HepG2 (cell line): ENCODE measurements around the gene PRKAR1A. TPM values are rescaled to one million over a fixed set of nuclear protein-coding genes. Genes with fewer than 3 reads are reported as not detected.

Source experiments
- ARID2 ChIP-seq: sonication (generic); formaldehyde crosslinking; IDR thresholded peaks from 2 replicates; pipeline ENCODE4 v1.8.1; 2022; ENCODE audit warnings: mild to moderate bottlenecking, missing genetic modification reagents, borderline replicate concordance
- ATM ChIP-seq: fragments of 450-650 bp; IDR thresholded peaks from 2 replicates; pipeline ENCODE4 v1.7.1; 2017; ENCODE audit warnings: mild to moderate bottlenecking, borderline replicate concordance
- EEA1 ChIP-seq: sonication (generic); formaldehyde crosslinking; IDR thresholded peaks from 2 replicates; pipeline ENCODE4 v1.5.1; 2020; ENCODE audit warnings: mild to moderate bottlenecking, missing genetic modification reagents, borderline replicate concordance
- KAT8 ChIP-seq: IDR thresholded peaks from 2 replicates; pipeline ENCODE4 v1.6.1; 2016; ENCODE audit warnings: missing genetic modification reagents, missing compliant biosample characterization
- LRRFIP1 ChIP-seq: sonication (generic); formaldehyde crosslinking; conservative IDR thresholded peaks from 2 replicates; pipeline ENCODE4 v1.4.0; 2020; ENCODE audit warnings: missing genetic modification reagents
- MXD3 ChIP-seq: IDR thresholded peaks from 2 replicates; pipeline ENCODE4 v1.6.1; 2016; ENCODE audit warnings: mild to moderate bottlenecking, missing biosample characterization, missing genetic modification reagents
- NR0B2 ChIP-seq: sonication (generic); formaldehyde crosslinking; IDR thresholded peaks from 2 replicates; pipeline ENCODE4 v1.4.0; 2020; ENCODE audit warnings: mild to moderate bottlenecking, missing genetic modification reagents
- NR2F2 ChIP-seq: IDR thresholded peaks from 2 replicates; pipeline ENCODE4 v1.6.1; 2012; ENCODE audit warnings: low read depth, inconsistent platforms, borderline replicate concordance
- RORA ChIP-seq: sonication (generic); formaldehyde crosslinking; IDR thresholded peaks from 2 replicates; pipeline ENCODE4 v1.5.0; 2020; ENCODE audit warnings: mild to moderate bottlenecking, missing genetic modification reagents, moderate library complexity
- TAF1 ChIP-seq: sonication (generic); formaldehyde crosslinking; IDR thresholded peaks from 2 replicates; pipeline ENCODE4 v1.4.0; 2020; ENCODE audit warnings: missing genetic modification reagents
- ZBED4 ChIP-seq: sonication (generic); formaldehyde crosslinking; IDR thresholded peaks from 2 replicates; pipeline ENCODE4 v1.4.0; 2020; ENCODE audit warnings: missing genetic modification reagents, borderline replicate concordance
- ZNF333 ChIP-seq: sonication (generic); formaldehyde crosslinking; IDR thresholded peaks from 2 replicates; pipeline ENCODE4 v1.4.0; 2020; ENCODE audit warnings: mild to moderate bottlenecking, missing genetic modification reagents, borderline replicate concordance
- ZNF34 ChIP-seq: sonication (generic); formaldehyde crosslinking; IDR thresholded peaks from 2 replicates; pipeline ENCODE4 v1.4.0; 2020; ENCODE audit warnings: mild to moderate bottlenecking, missing genetic modification reagents, borderline replicate concordance
- ZNF660 ChIP-seq: sonication (generic); formaldehyde crosslinking; IDR thresholded peaks from 2 replicates; pipeline ENCODE4 v1.5.1; 2020; ENCODE audit warnings: mild to moderate bottlenecking, low read depth, missing genetic modification reagents, borderline replicate concordance
- ZNF724P ChIP-seq: sonication (generic); formaldehyde crosslinking; IDR thresholded peaks from 2 replicates; pipeline ENCODE4 v1.8.0; 2022; ENCODE audit warnings: missing genetic modification reagents, borderline replicate concordance
- ZNF784 ChIP-seq: sonication (generic); formaldehyde crosslinking; IDR thresholded peaks from 2 replicates; pipeline ENCODE4 v1.5.1; 2020; ENCODE audit warnings: missing genetic modification reagents, mild to moderate bottlenecking, borderline replicate concordance
- ZNF816 ChIP-seq: sonication (generic); formaldehyde crosslinking; IDR thresholded peaks from 2 replicates; pipeline ENCODE4 v1.8.0; 2022; ENCODE audit warnings: missing genetic modification reagents, mild to moderate bottlenecking, borderline replicate concordance
- ZNF841 ChIP-seq: sonication (generic); formaldehyde crosslinking; IDR thresholded peaks from 2 replicates; pipeline ENCODE4 v1.8.1; 2023; ENCODE audit warnings: missing genetic modification reagents, borderline replicate concordance
- ZNF879 ChIP-seq: sonication (generic); formaldehyde crosslinking; IDR thresholded peaks from 2 replicates; pipeline ENCODE4 v1.8.1; 2023; ENCODE audit warnings: missing genetic modification reagents
- ZSCAN20 ChIP-seq: sonication (generic); formaldehyde crosslinking; IDR thresholded peaks from 2 replicates; pipeline ENCODE4 v1.4.0; 2020; ENCODE audit warnings: missing genetic modification reagents, mild to moderate bottlenecking, borderline replicate concordance
- polyA plus RNA-seq, 8 experiments: library from polyadenylated mRNA; depleted of rRNA in 3 of 8; stranded (reverse) in 7 of 8; unstranded in 1 of 8; fragments of >200 nt; fragmentation: Illumina TruSeq in 4 of 8; extraction: Trizol in 4 of 8; gene quantifications; 2 replicates each; pipeline versions ENCODE4 v1.2.1 to v1.2.3, GENCODE V29; 2011 to 2016; ENCODE audit warnings: low read depth in 4 of 8, missing spikeins in 1 of 8, mixed read lengths in 1 of 8; ENCODE audit not compliant: insufficient read depth in 1 of 8
- total RNA-seq, 5 experiments: library from RNA; depleted of rRNA; stranded (reverse); fragments of >200 nt; fragmentation: Illumina TruSeq; extraction: Trizol; gene quantifications; 2 replicates each; pipeline ENCODE4 v1.2.3, GENCODE V29; 2016; ENCODE audit warnings: low read depth in 1 of 5

Gene PRKAR1A
- total and polyA plus RNA-seq, 2 of the 13 experiments (the other 11 are each of a cell fraction or from before 2014, with no cell fraction given) = 265 to 266 TPM

- TF ChIP-seq LRRFIP1 (CRISPR knock-in tag) = no peak
- TF ChIP-seq ZBED4 = no peak
- no peak for TF ChIP-seq EEA1 (CRISPR knock-in tag)
- 0 out of 2 replicates have a peak, but pooled peaks have one; percentile 72 for TF ChIP-seq ZSCAN20 (CRISPR knock-in tag)
- TF ChIP-seq MXD3 (CRISPR knock-in tag) = no peak; the same call in 1 of the 2 replicates
- peak; percentile 41; the same call in 1 of the 2 replicates for TF ChIP-seq ZNF724P (CRISPR knock-in tag)
- no peak for TF ChIP-seq RORA (CRISPR knock-in tag)
- no peak for TF ChIP-seq KAT8 (CRISPR knock-in tag)
- TF ChIP-seq ZNF784 (CRISPR knock-in tag) = no peak
- TF ChIP-seq ZNF879 (CRISPR knock-in tag) = peak; percentile 74; the same call in 1 of the 2 replicates
- no peak for TF ChIP-seq ATM
- no peak for TF ChIP-seq ZNF34 (CRISPR knock-in tag)
- no peak for TF ChIP-seq NR2F2
- TF ChIP-seq ZNF660 (CRISPR knock-in tag) = no peak
- no peak for TF ChIP-seq ZNF816
- 0 out of 2 replicates have a peak, but pooled peaks have one; percentile 22 for TF ChIP-seq TAF1
- no peak for TF ChIP-seq ARID2 (CRISPR knock-in tag)
- no peak for TF ChIP-seq ZNF841 (CRISPR knock-in tag)
- TF ChIP-seq ZNF333 (CRISPR knock-in tag) = no peak
- no peak for TF ChIP-seq NR0B2 (CRISPR knock-in tag)
These were observed 2.8 kb upstream of the PRKAR1A start (continued) for GRCh38 chr17:68509141-68510057.
